Stomach (tissue), 9 donors: Measurements from ENCODE around the gene DDR1. TPM values are rescaled to one million over a fixed set of nuclear protein-coding genes. Genes with fewer than 3 reads are reported as not detected.
"Not testable (repeated sequence)": the region's sequence is repeated elsewhere in the genome, so short reads cannot be mapped to it uniquely, and the experiment has no call there.

Experiments used
- DNase-seq, 2 donors: peaks; one replicate each; pipeline versions ENCODE4 v3.0.0 to v3.0.0-alpha.2; 2013 to 2019
- H3K27ac ChIP-seq, 5 donors: fragments of 200-600 bp in 4 of 5; sonication (generic) in 4 of 5; one replicate each; pipeline ENCODE4 v1.5.1; 2013 to 2019; ENCODE audit warnings: mild to moderate bottlenecking in 1 of 5, moderate library complexity in 1 of 5
- H3K27me3 ChIP-seq, 3 donors: fragments of 200-600 bp; sonication (generic); one replicate each; pipeline ENCODE4 v1.5.1; 2017 to 2019; ENCODE audit warnings: mixed run types in 1 of 3
- H3K36me3 ChIP-seq, 4 donors: fragments of 200-600 bp; sonication (generic); 1 replicate in 3 of 4; 2 replicates in 1 of 4; pipeline ENCODE4 v1.5.1; 2016 to 2019
- H3K4me1 ChIP-seq, 4 donors: fragments of 200-600 bp; sonication (generic); one replicate each; pipeline ENCODE4 v1.5.1; 2016 to 2019
- H3K4me3 ChIP-seq, 4 donors: fragments of 200-600 bp; sonication (generic) in 3 of 4; one replicate each; pipeline ENCODE4 v1.5.1; 2016 to 2019; ENCODE audit warnings: mild to moderate bottlenecking in 1 of 4
- H3K9me3 ChIP-seq, 4 donors: fragments of 200-600 bp; sonication (generic); one replicate each; pipeline ENCODE4 v1.5.1; 2016 to 2019
- CTCF ChIP-seq, 7 experiments: fragments of 450-650 bp in 4 of 7; fragments of 200-600 bp in 3 of 7; sonication (generic) in 3 of 7; IDR thresholded peaks; one replicate each; pipeline ENCODE4 v1.5.1; 2016 to 2019; ENCODE audit warnings: antibody characterized with exemption in 7 of 7, control low read depth in 2 of 7, mild to moderate bottlenecking in 1 of 7
- EP300 ChIP-seq: sonication (generic); formaldehyde crosslinking; IDR thresholded peaks from one replicate; pipeline ENCODE4 v1.6.1; 2017; ENCODE audit warnings: antibody characterized with exemption
- POLR2A ChIP-seq, 4 donors: fragments of 450-650 bp; IDR thresholded peaks; one replicate each; pipeline ENCODE4 v1.6.1; 2016; ENCODE audit warnings: antibody characterized with exemption in 4 of 4, control low read depth in 2 of 4, mild to moderate bottlenecking in 1 of 4, moderate library complexity in 1 of 4
- POLR2AphosphoS5 ChIP-seq, 3 donors: sonication (generic); formaldehyde crosslinking; IDR thresholded peaks; one replicate each; pipeline ENCODE4 v1.6.1; 2016; ENCODE audit warnings: antibody characterized with exemption in 3 of 3
- WGBS, 5 donors: extraction: QIAGEN DNeasy Blood & Tissue Kit in 3 of 5; methylation state at CpG; one replicate each; pipeline versions ENCODE4 v1.1.5 to v1.1.7; 2013 to 2018; 5-methylcytosine and 5-hydroxymethylcytosine counted together
- intact Hi-C: fragments of 100-400 bp; cut with DNase I; formaldehyde crosslinking; loops from one replicate; pipeline ENCODE4 v1.15.1; 2023; ENCODE audit warnings: low total_unique reads
- polyA plus RNA-seq, 3 donors: library from polyadenylated mRNA; stranded (reverse); fragments of 200-250 nt; gene quantifications; one replicate each; pipeline ENCODE4 v1.2.3, GENCODE V29; 2013
- total RNA-seq, 5 donors: library from RNA; depleted of rRNA; stranded (reverse); fragments of >200 nt; gene quantifications; one replicate each; pipeline versions ENCODE4 v1.1.0 to v1.2.3, GENCODE V29; 2014 to 2016
- donor health status: healthy with polysubstance abuse.
- donor health status: Bipolar disorder and iron deficiency.
- donor health status: healthy.

Gene DDR1
- total and polyA plus RNA-seq, 8 donors = 17.6 to 144 (median 82.4) TPM

- DNase-seq = no peak
- no peak overlapping the region for H3K4me3 ChIP-seq
- intact Hi-C loops = no loop called here
- H3K27ac ChIP-seq = no peak overlapping the region
- no peaks in the 10 kb centered on the region for H3K4me1 ChIP-seq
- no peak for TF ChIP-seq EP300
- no peak for TF ChIP-seq POLR2AphosphoS5 (IDR thresholded peaks at IDR 0.05)
- no peak for TF ChIP-seq CTCF (IDR thresholded peaks at IDR 0.05)
- no peak for TF ChIP-seq POLR2A (IDR thresholded peaks at IDR 0.05)
- 72 to 91% (median 85%) methylated on average over 8 to 16 of the region's 16 CpGs for WGBS, 5 donors
- no peaks in the 10 kb centered on the region for H3K27me3 ChIP-seq
- peaks cover 54 to 77% (median 75%) of the 10 kb centered on the region in 4 donors for H3K36me3 ChIP-seq
- H3K9me3 ChIP-seq = no peaks in the 10 kb centered on the region
Measured at GRCh38 chr6:30897882-30898281, 13.6 kb downstream of the DDR1 start.

GRCh38 chr6:30898750-30899360, 14.5 kb downstream of the DDR1 start:
- DNase-seq = no peak
- Histone ChIP-seq H3K4me3 (no peak overlapping the region), H3K27ac (no peak overlapping the region), H3K9me3 (no peaks in the 10 kb centered on the region), H3K4me1 (no peaks in the 10 kb centered on the region), H3K27me3 (no peaks in the 10 kb centered on the region), H3K36me3 (peaks cover 44 to 67% (median 65%) of the 10 kb centered on the region in 4 donors)
- TF ChIP-seq POLR2A (IDR thresholded peaks at IDR 0.05) = no peak
- TF ChIP-seq POLR2AphosphoS5 (IDR thresholded peaks at IDR 0.05) = no peak
- no peak for TF ChIP-seq CTCF (IDR thresholded peaks at IDR 0.05)
- TF ChIP-seq EP300 = no peak
- intact Hi-C loops = no loop called here
- WGBS, 5 donors = 80 to 85% (median 83%) methylated on average over 16 to 23 of the region's 23 CpGs

GRCh38 chr6:30900863-30901417, 16.6 kb downstream of the DDR1 start:
- TF ChIP-seq POLR2AphosphoS5 (IDR thresholded peaks at IDR 0.05) (no peak), CTCF (IDR thresholded peaks at IDR 0.05) (no peak), POLR2A (IDR thresholded peaks at IDR 0.05) (no peak)
- Histone ChIP-seq H3K27ac (no peak overlapping the region), H3K9me3 (no peaks in the 10 kb centered on the region), H3K36me3 (peaks cover 33 to 46% (median 44%) of the 10 kb centered on the region in 4 donors), H3K27me3 (no peaks in the 10 kb centered on the region), H3K4me3 (no peak overlapping the region), H3K4me1 (no peaks in the 10 kb centered on the region)
- intact Hi-C loops = no loop called here
- no peak for DNase-seq
- WGBS, 5 donors = 48 to 93% (median 68%) methylated on average over 1 of the region's 1 CpG

- no peak for TF ChIP-seq CTCF (IDR thresholded peaks at IDR 0.05)
- no peak for TF ChIP-seq EP300
- TF ChIP-seq POLR2AphosphoS5 (IDR thresholded peaks at IDR 0.05) = no peak
- no peak for TF ChIP-seq POLR2A (IDR thresholded peaks at IDR 0.05)
- Histone ChIP-seq H3K4me3 (no peak overlapping the region), H3K27me3 (no peaks in the 10 kb centered on the region), H3K27ac (no peak overlapping the region), H3K4me1 (peaks cover 0 to 2% (median 0%) of the 10 kb centered on the region in 4 donors), H3K9me3 (no peaks in the 10 kb centered on the region), H3K36me3 (peaks cover 32 to 41% (median 39%) of the 10 kb centered on the region in 4 donors)
- intact Hi-C loops = no loop called here
- no peak for DNase-seq
Measured at GRCh38 chr6:30901436-30901835, 17.1 kb downstream of the DDR1 start.

- intact Hi-C loops, H3K9me3 ChIP-seq, DNase-seq, H3K27ac ChIP-seq, H3K27me3 ChIP-seq, H3K4me3 ChIP-seq, H3K4me1 ChIP-seq: not testable (repeated sequence)
- WGBS, 5 donors = 69 to 80% (median 75%) methylated on average over 9 of the region's 9 CpGs
- H3K36me3 ChIP-seq = peaks cover 24 to 34% (median 31%) of the 10 kb centered on the region in 4 donors
Measured at GRCh38 chr6:30902196-30902595, 17.9 kb downstream of the DDR1 start.
